ENCODE data around the gene KLF13.

Gene KLF13

GRCh38 chr15:31377030-31377429 lies 50.4 kb downstream of the KLF13 start:
- DNase-seq (ENCODE audit: low spot score) (no peak), FAIRE-seq (no peak)

GRCh38 chr15:31378363-31378903 lies 51.8 kb downstream of the KLF13 start:
- DNase-seq (ENCODE audit: low spot score) (no peak), FAIRE-seq (no peak)

- FAIRE-seq (no peak), DNase-seq (ENCODE audit: low spot score) (no peak)
These were observed 52.4 kb downstream of the KLF13 start for GRCh38 chr15:31379042-31379441.

GRCh38 chr15:31379577-31379976 lies 52.9 kb downstream of the KLF13 start:
- no peak for FAIRE-seq
- DNase-seq (ENCODE audit: low spot score), result no peak

- DNase-seq (ENCODE audit: low spot score) (no peak), FAIRE-seq (no peak)
These were observed 55.4 kb downstream of the KLF13 start for GRCh38 chr15:31381801-31382712.

GRCh38 chr15:31382713-31383045 lies 56.0 kb downstream of the KLF13 start:
- FAIRE-seq, result no peak
- DNase-seq (ENCODE audit: low spot score), result no peak

- FAIRE-seq (no peak), DNase-seq (ENCODE audit: low spot score) (no peak)
These were observed 56.5 kb downstream of the KLF13 start for GRCh38 chr15:31383139-31383538.

- no peak for FAIRE-seq
These were observed 57.9 kb downstream of the KLF13 start for GRCh38 chr15:31384568-31384967.

GRCh38 chr15:31385736-31386135 lies 59.1 kb downstream of the KLF13 start:
- DNase-seq (ENCODE audit: low spot score) (no peak), FAIRE-seq (no peak)

More at GRCh38 chr15:31384568-31384967, 57.9 kb downstream of the KLF13 start:
- DNase-seq (ENCODE audit: low spot score), result no peak

GRCh38 chr15:31387092-31387478 lies 60.5 kb downstream of the KLF13 start:
- FAIRE-seq (no peak), DNase-seq (ENCODE audit: low spot score) (no peak)

- DNase-seq (ENCODE audit: low spot score) (peak; percentile 42), FAIRE-seq (no peak)
These were observed 61.0 kb downstream of the KLF13 start for GRCh38 chr15:31387479-31388118.

GRCh38 chr15:31389576-31389975 lies 62.9 kb downstream of the KLF13 start:
- DNase-seq (ENCODE audit: low spot score), result no peak
- no peak for FAIRE-seq

GRCh38 chr15:31390029-31390428 lies 63.4 kb downstream of the KLF13 start:
- no peak for DNase-seq (ENCODE audit: low spot score)
- no peak for FAIRE-seq

- DNase-seq (ENCODE audit: low spot score) (no peak), FAIRE-seq (no peak)
These were observed 64.3 kb downstream of the KLF13 start for GRCh38 chr15:31390777-31391486.

GRCh38 chr15:31391687-31392671 lies 65.3 kb downstream of the KLF13 start:
- FAIRE-seq (peak; percentile 69), DNase-seq (ENCODE audit: low spot score) (peak; percentile 82)

- FAIRE-seq (no peak), DNase-seq (ENCODE audit: low spot score) (no peak)
These were observed 66.2 kb downstream of the KLF13 start for GRCh38 chr15:31392761-31393401.

GRCh38 chr15:31393444-31394091 lies 66.9 kb downstream of the KLF13 start:
- FAIRE-seq (no peak), DNase-seq (ENCODE audit: low spot score) (peak; percentile 1)

- DNase-seq (ENCODE audit: low spot score) (peak; percentile 55), FAIRE-seq (no peak)
These were observed 70.4 kb downstream of the KLF13 start for GRCh38 chr15:31396881-31397560.

Data from urothelium cell line (cell line).